ENCODE results near the gene STK11. TPM values are rescaled to one million over a fixed set of nuclear protein-coding genes. Genes with fewer than 3 reads are reported as not detected.

The STK11 gene
- total RNA-seq, 1 donor from 2014 or later, result 61.3 TPM

DNA sequence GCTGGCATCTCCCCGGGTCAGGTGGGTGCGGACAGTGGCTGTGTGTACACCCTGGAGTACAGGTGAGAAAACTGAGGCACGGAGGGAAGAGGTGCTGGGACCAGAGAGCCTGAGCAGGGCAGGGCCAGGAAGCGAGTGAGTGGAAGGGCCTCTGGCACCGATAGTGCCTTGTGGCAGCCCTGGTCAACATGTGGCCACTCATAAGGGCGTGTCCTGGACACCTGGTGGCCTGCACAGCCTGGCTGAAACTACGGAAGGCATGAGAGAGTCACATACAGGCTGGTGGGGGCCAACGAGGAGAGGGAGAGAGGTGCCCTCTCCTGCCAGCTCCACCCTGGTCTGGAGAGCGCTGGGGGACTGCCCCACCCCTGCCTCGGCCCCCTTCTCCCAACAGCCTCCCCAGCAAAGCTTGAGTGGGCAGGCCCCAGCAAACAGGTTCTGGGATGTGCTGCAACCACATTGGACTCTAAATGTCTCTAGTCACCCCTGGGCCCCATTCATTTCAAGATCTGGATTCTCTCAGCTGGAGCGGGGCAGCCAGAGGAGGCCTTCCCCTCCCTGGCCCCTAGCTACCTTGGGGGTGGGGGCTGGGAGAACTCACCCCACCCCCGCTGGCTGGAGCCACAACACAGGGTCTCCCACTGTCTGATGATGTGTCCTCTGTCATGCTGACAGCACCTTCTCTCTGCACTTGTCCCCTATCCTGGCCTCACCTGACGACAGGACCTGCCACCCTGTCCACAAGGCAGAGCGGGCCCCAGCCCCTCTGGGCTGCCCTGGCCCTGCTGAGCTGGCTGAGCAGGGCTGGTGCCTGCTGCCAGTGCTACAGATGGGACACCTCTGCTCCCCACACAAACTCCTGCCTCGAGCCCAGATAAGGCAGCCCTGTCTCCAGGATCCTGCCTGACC is 26.4 kb downstream of the STK11 start:
- Mint-ChIP-seq H3K9me3 (ENCODE audit: unreplicated experiment) (no peaks in the 10 kb centered on the region), H3K36me3 (ENCODE audit: unreplicated experiment) (peaks cover 2% of the 10 kb centered on the region), H3K27ac (ENCODE audit: unreplicated experiment) (no peak overlapping the region), H3K4me3 (ENCODE audit: unreplicated experiment) (no peak overlapping the region), H3K4me1 (ENCODE audit: unreplicated experiment) (peaks cover 4% of the 10 kb centered on the region), H3K27me3 (ENCODE audit: unreplicated experiment) (no peaks in the 10 kb centered on the region)
- TF ChIP-seq, protein P1, sequence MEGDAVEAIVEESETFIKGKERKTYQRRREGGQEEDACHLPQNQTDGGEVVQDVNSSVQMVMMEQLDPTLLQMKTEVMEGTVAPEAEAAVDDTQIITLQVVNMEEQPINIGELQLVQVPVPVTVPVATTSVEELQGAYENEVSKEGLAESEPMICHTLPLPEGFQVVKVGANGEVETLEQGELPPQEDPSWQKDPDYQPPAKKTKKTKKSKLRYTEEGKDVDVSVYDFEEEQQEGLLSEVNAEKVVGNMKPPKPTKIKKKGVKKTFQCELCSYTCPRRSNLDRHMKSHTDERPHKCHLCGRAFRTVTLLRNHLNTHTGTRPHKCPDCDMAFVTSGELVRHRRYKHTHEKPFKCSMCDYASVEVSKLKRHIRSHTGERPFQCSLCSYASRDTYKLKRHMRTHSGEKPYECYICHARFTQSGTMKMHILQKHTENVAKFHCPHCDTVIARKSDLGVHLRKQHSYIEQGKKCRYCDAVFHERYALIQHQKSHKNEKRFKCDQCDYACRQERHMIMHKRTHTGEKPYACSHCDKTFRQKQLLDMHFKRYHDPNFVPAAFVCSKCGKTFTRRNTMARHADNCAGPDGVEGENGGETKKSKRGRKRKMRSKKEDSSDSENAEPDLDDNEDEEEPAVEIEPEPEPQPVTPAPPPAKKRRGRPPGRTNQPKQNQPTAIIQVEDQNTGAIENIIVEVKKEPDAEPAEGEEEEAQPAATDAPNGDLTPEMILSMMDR (IDR thresholded peaks at IDR 0.05), result no peak
- DNase-seq (ENCODE audit: extremely low spot score, unreplicated experiment), result no peak

DNA sequence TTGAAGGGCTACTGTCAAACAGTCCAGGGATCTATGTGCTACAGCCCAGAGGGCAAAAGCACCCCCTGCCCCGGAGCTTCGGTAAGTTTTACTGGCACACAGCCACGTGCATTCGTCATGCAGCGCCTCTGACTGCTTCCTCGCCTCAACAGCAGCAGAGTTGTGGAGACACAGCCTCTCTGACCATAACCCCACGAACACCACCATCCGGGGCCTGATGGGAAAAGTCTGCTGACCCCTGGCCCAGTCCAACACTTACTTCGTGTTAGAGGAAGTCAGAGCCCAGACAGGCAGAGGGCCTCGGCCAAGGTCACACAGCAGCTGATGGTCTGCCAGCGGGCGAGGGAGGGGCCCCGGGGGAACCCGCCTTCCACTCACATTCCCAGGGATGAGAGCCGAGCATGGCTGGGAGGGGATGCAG is 27.1 kb downstream of the STK11 start:
- Mint-ChIP-seq H3K36me3 (ENCODE audit: unreplicated experiment) (peaks cover 2% of the 10 kb centered on the region), H3K9me3 (ENCODE audit: unreplicated experiment) (no peaks in the 10 kb centered on the region), H3K4me3 (ENCODE audit: unreplicated experiment) (no peak overlapping the region), H3K27me3 (ENCODE audit: unreplicated experiment) (no peaks in the 10 kb centered on the region), H3K27ac (ENCODE audit: unreplicated experiment) (no peak overlapping the region), H3K4me1 (ENCODE audit: unreplicated experiment) (peaks cover 4% of the 10 kb centered on the region)
- no peak for DNase-seq (ENCODE audit: extremely low spot score, unreplicated experiment)
- TF ChIP-seq, protein P1 (IDR thresholded peaks at IDR 0.05), result no peak

DNA sequence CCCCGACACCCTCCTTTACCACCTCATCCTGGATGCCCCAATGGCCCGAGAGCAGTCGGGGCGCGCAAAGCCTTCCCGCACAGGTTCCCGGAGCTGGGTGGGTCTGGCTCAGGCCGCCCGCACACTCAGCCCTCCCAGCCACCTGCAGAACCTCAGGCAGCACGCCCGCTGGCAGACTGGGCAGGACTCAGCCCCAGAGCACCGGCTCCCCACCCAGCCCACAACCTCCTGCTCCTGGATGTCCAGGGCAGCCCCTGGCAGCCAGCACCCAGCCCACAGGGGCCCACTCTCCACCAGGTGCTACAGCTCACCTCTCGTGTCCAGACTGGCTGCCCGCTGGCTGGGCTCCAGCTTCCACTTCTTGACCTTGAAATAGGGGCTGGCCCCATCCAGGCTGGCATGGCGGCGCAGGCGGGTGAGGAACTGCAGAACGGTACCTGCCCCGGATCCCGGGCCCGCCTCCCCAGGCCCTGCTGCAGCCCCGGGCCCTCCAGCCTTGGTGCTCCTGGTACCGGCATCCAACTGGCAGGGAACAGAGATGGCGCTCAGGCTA is 27.6 kb downstream of the STK11 start:
- Mint-ChIP-seq H3K27ac (ENCODE audit: unreplicated experiment) (no peak overlapping the region), H3K36me3 (ENCODE audit: unreplicated experiment) (peaks cover under 1% of the 10 kb centered on the region), H3K27me3 (ENCODE audit: unreplicated experiment) (no peaks in the 10 kb centered on the region), H3K4me3 (ENCODE audit: unreplicated experiment) (no peak overlapping the region), H3K9me3 (ENCODE audit: unreplicated experiment) (no peaks in the 10 kb centered on the region), H3K4me1 (ENCODE audit: unreplicated experiment) (peaks cover 4% of the 10 kb centered on the region)
- DNase-seq (ENCODE audit: extremely low spot score, unreplicated experiment), result no peak
- TF ChIP-seq, protein P1 (IDR thresholded peaks at IDR 0.05), result no peak

DNA sequence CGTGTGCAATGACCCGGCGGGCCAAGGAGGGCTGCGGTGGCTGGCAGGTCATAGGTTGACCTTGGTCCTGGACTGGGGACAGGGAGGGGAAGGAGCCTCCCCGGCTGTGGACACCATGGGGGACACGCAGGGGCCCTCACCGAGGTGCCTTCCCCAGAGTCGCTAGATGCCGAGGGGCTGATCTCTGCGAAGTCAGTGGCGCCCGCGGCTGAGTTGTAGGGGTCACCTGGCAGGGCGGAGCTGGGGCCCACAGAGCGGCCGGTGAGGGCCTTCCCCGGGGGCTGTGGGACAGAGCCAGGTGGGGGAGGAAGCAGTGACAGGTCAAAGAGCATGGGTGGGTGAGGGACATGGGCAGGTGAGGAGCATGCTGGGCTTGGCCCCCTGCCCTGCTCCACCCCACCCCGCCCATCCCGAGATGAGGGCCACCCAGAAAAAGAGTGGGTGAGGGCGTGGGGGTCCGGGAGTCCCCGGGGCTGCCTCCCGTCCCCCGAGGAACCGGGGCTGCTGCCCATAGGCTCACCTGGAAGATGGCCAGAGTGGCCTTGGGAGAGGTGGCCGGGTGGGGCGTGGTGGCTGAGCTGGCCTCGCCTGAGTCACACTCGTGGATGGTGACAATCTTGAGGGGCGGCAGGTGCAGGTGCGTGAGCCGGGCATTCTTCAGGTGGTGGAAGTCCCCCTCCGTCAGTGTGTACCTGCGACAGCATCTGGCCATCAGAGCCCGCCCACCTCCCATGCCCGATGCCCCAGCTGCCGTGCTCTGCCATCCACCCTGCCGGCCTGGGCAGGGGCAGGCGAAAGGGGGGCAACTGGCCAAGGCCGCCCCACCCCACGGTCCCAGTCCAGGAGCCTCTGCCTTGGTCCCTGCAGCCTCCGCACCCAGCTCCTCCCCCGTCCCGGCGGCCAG is 28.7 kb downstream of the STK11 start:
- DNase-seq (ENCODE audit: extremely low spot score, unreplicated experiment), result no peak
- TF ChIP-seq, protein P1 (IDR thresholded peaks at IDR 0.05), result no peak
- Mint-ChIP-seq H3K9me3 (ENCODE audit: unreplicated experiment) (no peaks in the 10 kb centered on the region), H3K27me3 (ENCODE audit: unreplicated experiment) (no peaks in the 10 kb centered on the region), H3K27ac (ENCODE audit: unreplicated experiment) (no peak overlapping the region), H3K4me1 (ENCODE audit: unreplicated experiment) (peaks cover 11% of the 10 kb centered on the region), H3K4me3 (ENCODE audit: unreplicated experiment) (no peak overlapping the region), H3K36me3 (ENCODE audit: unreplicated experiment) (no peaks in the 10 kb centered on the region)

Measured in osteocyte (in vitro differentiated cells).